HG02678 (cell line): Measurements from ENCODE around the gene KIAA1549.
A peak's percentile ranks its signal among the peaks of the same experiment; 100 is the strongest.
"Not testable (repeated sequence)": the region's sequence is repeated elsewhere in the genome, so short reads cannot be mapped to it uniquely, and the experiment has no call there.

ENCODE experiments used
- ATAC-seq: cut with Tn5 transposase; IDR thresholded peaks from one replicate; pipeline ENCODE4 v1.9.1; 2021; ENCODE audit warnings: mild to moderate bottlenecking, moderate library complexity; ENCODE audit not compliant: unreplicated experiment

The KIAA1549 gene

GRCh38 chr7:138945154-138945553, 36.0 kb downstream of the KIAA1549 start:
- no peak for ATAC-seq

- no peak for ATAC-seq
Measured at GRCh38 chr7:138944592-138944991, 36.6 kb downstream of the KIAA1549 start.

- no peak for ATAC-seq
Measured at GRCh38 chr7:138943061-138943460, 38.1 kb downstream of the KIAA1549 start.

GRCh38 chr7:138941545-138941944, 39.6 kb downstream of the KIAA1549 start:
- ATAC-seq, result no peak

GRCh38 chr7:138940602-138941001, 40.6 kb downstream of the KIAA1549 start:
- ATAC-seq, result not testable (repeated sequence)

GRCh38 chr7:138937484-138937883, 43.7 kb downstream of the KIAA1549 start:
- no peak for ATAC-seq

GRCh38 chr7:138935465-138936011, 45.7 kb downstream of the KIAA1549 start:
- no peak for ATAC-seq

GRCh38 chr7:138934861-138935260, 46.3 kb downstream of the KIAA1549 start:
- no peak for ATAC-seq

- ATAC-seq, result no peak
Measured at GRCh38 chr7:138934367-138934766, 46.8 kb downstream of the KIAA1549 start.

GRCh38 chr7:138932870-138933269, 48.3 kb downstream of the KIAA1549 start:
- ATAC-seq, result no peak

- ATAC-seq, result no peak
Measured at GRCh38 chr7:138932427-138932826, 48.8 kb downstream of the KIAA1549 start.

- ATAC-seq, result no peak
Measured at GRCh38 chr7:138929969-138930368, 51.2 kb downstream of the KIAA1549 start.

- ATAC-seq, result peak; percentile 3
Measured at GRCh38 chr7:138926241-138926612, 55.0 kb downstream of the KIAA1549 start.

- no peak for ATAC-seq
Measured at GRCh38 chr7:138924501-138925225, 56.5 kb downstream of the KIAA1549 start.

GRCh38 chr7:138921277-138921676, 59.9 kb downstream of the KIAA1549 start:
- ATAC-seq, result no peak

GRCh38 chr7:138919911-138920310, 61.3 kb downstream of the KIAA1549 start:
- no peak for ATAC-seq

GRCh38 chr7:138919216-138919615, 62.0 kb downstream of the KIAA1549 start:
- no peak for ATAC-seq

- no peak for ATAC-seq
Measured at GRCh38 chr7:138918756-138919155, 62.4 kb downstream of the KIAA1549 start.

GRCh38 chr7:138918176-138918575, 63.0 kb downstream of the KIAA1549 start:
- no peak for ATAC-seq

- ATAC-seq, result no peak
Measured at GRCh38 chr7:138917771-138918170, 63.4 kb downstream of the KIAA1549 start.

- ATAC-seq, result no peak
Measured at GRCh38 chr7:138916731-138917130, 64.5 kb downstream of the KIAA1549 start.

- no peak for ATAC-seq
Measured at GRCh38 chr7:138916275-138916674, 64.9 kb downstream of the KIAA1549 start.

- no peak for ATAC-seq
Measured at GRCh38 chr7:138913783-138914182, 67.4 kb downstream of the KIAA1549 start.
